Activated CD4-positive, alpha-beta T cell treated with anti-CD3 and anti-CD28 coated beads, Interleukin-2, Interleukin-4, amounts not matched to agents 100 ng/mL and 50 ng/mL, durations not matched to agents 16 hours and 8 hours (primary cell): Measurements from ENCODE around the gene CXCL1.
"Not testable (repeated sequence)": the region's sequence is repeated elsewhere in the genome, so short reads cannot be mapped to it uniquely, and the experiment has no call there.

Experiments used
- DNase-seq: peaks from one replicate; pipeline ENCODE4 v3.0.0-alpha.2; 2020; ENCODE audit warnings: low spot score

The CXCL1 gene

DNA sequence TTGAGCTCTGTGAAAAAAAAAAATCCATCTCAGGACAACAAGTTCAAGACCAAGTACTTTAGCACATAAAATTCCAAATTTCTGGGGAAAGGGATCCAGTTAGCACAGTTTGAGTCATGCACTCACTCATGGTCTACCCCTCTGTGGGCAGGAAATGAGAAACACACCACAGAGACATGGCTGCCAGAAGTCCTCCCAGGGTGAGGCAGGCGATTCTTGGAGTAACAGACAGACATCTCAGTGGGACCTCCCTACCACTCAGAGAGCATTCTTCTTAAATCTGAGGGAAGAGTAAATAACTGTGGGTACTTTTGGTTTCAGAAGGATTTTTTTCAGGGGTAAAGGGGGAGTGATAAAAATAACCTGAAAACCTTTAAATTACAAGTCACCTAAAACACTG lies 14.1 kb downstream of the CXCL1 start:
- DNase-seq, result no peak

DNA sequence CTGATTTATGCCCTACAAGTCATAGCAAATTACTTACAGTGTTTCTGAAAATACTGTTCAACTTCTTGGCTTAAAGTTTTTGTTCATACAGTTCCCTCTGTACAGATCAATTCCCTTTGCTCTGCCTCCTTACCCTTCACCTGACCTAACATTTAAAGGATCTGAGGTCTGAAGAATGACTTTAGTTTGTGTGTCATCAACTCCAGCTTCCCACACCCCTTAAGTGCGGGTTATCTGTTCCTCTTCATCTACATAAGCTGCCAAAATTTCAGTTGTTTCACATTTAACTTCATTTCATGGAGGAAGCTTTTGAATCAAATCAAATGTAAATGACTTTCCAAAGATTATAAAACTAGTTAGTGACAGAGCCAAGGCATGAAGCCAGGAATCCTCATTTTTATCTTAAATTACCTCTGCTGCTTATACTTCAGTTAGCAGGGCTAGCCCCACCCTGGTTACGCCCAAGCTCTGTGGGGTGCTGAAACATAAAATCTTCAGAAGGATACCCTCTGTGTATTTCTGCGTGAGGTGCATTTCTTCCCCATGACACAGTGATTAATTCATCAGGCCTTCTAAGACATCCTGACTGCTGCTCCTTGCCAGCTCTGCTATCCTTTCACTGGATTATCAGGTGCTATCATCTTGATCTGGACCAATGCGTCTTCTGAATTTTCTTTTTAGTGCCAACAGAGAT lies 16.5 kb downstream of the CXCL1 start:
- DNase-seq, result no peak

DNA sequence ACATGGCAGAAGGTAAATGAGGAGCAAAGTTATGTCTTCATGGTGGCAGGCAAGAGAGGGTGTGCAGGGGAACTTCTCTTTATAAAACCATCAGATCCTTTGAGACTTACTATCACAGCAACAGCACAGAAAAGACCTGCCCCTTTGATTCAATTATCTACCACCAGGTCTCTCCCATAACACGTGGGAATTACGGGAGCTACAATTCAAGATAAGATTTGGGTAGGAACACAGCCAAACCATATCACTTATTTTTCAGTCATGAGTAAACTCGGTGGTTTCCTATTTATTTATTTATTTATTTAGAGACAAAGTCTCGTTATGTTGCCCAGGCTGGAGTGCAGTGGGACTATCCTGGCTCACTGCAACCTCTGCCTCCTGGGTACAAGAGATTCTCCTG lies 22.1 kb downstream of the CXCL1 start:
- DNase-seq, result no peak

DNA sequence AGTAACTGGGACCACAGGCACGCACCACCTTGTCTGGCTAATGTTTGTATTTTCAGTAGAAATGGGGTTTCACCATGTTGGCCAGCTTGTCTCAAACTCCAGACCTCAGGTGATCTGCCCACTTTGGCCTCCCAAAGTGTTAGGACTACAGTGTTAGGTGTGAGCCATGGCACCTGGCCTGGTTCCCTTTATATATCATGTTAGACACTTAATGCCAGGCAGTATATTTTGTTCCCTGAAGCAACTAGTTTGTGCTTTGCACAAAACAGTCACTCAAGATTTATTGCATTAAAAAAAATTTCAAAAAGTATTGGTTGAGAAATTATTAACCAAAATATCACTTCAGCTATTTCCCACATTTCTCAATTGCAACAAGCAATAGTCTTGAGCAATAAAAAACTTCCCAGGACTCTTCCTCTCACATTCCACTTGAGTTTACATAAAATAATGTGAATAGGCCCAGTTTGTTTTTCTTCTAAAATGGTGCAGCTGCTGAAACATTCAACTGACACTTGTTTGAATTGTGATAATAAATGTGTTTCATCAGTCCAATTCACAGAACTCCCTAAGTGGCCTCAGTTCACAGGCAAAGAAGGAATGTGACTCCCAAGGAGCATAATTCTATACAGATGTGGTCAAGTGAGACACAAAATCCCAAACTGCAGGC lies 22.7 kb downstream of the CXCL1 start:
- DNase-seq, result no peak

DNA sequence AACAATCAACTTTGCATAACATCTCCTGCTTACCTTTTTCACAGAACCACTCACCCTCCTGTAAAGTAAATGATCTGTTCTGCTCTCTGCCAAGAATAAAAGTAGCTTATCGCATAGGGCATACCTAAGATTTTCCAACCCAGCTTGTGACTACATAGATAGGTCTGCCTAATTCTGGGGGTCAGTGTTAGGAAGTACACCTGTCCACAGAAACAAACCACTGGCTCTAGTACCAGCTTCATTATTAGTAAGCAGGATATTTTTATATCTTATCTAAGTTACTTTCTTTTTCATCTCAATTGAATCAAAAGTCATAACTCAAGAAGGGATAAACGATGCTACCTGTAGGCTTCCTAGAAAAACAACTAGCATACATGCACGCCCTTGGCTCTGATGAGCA lies 23.8 kb downstream of the CXCL1 start:
- no peak for DNase-seq

DNA sequence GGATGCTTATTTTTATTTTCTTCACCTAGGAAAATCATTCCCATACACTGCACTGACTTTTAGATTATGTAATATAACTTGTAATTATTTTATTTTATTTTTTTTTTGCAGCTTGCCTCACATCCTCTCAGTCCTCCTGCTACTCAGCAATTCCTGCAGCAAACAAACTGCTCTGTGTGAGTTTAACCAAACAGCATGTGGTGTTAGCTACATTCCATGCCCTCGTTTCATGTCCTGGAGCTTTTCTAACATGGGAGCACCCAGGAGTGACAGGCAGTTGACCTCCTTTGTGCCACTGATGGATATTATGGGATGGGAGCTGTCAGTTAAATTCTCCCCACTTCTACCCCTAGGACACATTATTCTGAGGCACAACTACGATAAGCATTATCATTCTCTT lies 24.8 kb downstream of the CXCL1 start:
- DNase-seq, result no peak

DNA sequence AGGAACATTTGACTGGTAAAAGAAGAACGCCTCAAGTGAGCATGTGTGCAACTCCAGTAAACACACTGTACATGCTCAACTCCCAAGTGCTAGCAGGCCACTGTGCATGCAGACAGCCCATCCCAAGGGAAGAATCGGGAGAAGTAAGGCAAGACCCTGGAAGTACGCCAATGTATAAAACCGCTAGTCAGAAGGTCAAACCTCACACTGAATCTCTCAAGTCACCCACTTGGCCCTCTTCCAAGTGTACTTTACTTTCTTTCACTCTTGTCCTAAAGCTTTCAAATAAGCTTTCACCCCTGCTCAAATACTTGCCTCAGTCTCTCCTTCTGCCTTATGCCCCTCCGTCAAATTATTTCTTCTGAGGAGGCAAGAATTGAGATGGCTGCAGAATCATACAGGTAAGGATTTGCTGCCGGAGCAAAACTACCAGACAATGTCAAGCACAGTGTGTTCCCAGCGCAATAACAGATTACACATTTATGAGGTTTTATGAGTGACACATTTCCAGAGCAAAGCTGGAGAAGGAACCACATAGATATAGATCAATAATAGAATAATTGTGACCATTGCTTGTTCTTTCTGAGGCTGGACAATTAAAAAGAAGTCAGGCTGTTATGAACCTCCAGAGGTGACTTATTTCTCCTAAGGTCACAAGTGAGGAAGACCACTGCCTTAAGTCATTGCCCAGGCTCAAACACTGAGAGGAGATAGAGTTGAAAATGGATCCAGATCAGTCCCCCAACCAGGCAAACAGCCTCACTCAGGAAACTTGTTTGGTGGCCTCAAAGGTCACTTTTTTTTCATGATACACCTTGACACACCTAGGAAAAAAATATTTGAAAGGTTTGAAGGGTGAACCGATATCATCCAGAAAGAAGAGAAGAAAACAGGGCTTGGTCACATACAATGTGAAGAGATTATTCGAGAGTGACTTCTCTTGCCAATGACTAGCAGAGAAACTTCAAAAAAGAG lies 26.3 kb downstream of the CXCL1 start:
- DNase-seq, result no peak

DNA sequence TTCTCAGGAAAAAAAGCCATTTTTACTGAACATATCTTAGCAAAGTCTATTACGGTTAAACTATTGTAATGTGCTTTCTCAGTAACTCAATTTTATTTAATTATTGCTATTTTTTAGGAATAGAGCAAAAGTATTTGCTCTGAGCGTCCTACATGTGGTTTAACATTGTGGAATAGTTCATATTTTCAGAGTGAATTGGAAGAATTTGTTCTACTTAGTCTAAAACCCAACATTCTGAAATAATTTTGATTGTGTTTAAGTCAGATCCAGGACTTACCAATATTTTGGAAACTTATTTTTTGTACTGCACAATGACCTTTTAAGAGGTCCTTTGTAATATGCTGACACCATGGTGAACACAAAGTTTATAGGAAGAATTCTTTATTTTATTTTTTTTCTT lies 27.2 kb downstream of the CXCL1 start:
- DNase-seq, result no peak

DNA sequence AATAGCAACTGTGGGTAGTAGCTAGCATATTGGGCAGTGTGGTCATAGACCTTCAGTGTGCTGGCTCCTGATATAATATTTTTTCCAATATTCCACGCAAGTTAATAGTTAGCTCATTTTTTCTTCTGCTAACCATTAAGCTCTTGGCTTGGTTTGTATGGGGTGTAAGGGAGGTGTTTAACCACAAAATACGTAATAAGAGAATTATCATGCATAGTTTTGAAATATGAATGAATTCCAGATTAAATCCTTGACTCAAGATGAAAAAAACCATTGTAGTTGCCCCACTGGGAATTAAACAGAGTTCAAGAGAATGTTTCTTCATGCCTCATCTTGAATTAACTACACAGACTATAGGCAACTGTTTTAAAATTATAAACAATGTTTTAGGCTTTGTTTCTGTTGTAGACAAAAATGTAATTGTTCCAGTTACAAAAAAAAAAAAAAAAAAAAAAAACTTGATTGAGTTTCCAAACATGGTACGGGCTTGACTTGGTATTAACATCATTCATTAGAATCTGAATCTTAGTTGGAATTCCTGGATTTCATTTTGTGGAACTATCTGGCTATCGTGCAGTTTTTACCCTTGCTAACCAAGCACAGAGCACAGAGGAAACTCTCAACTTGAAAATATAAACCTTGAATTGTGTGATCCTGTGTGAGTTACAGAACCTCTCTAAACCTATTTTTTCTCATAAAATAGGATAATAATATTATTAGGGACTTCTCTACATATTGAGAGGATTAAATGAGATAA lies 28.4 kb downstream of the CXCL1 start:
- no peak for DNase-seq

DNA sequence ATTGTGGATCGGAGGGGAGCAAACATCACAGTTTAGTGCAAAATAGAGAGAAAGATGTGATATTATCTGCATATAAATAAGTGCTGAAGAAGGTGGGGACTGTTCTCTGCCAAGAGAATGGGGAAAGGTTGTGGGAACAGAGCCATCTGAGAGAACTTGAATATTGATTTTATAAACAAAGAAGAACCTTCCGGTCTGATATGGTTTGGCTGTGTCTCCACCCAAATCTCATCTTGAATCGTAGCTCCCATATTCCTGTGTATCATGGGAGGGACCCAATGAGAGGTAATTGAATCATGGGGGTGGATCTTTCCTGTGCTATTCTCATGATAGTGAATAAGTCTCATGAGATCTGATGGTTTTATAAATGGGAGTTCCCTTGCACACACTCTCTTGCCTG lies 30.1 kb downstream of the CXCL1 start:
- DNase-seq, result not testable (repeated sequence)

DNA sequence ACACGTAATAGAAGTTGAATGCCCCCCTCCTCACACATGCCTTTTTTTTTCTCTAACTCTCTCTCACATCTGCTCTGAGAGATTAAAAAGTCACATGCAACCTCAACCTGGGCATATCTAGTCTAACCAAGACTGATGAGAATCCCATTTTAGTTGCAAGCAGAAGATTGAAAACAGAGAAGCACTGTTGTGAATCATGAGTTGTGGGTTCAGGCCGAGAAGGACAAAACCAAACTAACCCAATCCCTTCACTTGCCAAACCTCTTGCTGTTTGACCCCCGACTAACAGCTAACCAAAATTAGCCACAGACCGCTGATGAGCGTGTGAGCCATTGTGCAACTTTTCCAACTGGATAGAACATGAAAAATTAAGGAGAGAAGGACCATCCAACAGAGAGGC lies 31.8 kb downstream of the CXCL1 start:
- no peak for DNase-seq

DNA sequence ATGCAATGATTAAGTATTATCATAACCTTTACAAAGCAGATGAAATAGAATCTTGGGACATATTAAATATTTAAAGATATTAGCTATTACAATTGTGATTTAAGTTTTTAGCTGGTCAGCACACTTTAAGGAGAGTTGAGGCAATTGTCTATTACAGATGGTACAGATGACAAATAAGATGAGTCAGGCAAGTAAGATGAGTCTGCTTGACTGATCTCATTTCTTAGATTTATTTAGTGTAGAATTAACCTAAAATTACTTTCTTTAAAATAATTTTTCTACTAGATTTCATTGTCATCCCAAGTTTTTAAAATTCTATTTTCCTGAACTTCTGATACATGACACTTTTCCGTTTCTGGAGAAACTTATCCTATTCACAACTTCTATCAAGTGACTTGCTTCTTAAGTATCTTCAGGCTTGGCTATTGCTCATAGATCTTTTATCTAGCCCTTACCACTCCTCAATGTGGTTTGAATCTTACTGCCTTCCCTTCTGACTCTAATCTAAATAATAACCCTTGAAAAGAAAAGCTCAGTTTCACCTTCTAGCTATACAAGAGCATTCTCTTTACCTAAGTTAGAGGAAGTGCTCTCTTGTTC lies 32.9 kb downstream of the CXCL1 start:
- DNase-seq, result no peak

DNA sequence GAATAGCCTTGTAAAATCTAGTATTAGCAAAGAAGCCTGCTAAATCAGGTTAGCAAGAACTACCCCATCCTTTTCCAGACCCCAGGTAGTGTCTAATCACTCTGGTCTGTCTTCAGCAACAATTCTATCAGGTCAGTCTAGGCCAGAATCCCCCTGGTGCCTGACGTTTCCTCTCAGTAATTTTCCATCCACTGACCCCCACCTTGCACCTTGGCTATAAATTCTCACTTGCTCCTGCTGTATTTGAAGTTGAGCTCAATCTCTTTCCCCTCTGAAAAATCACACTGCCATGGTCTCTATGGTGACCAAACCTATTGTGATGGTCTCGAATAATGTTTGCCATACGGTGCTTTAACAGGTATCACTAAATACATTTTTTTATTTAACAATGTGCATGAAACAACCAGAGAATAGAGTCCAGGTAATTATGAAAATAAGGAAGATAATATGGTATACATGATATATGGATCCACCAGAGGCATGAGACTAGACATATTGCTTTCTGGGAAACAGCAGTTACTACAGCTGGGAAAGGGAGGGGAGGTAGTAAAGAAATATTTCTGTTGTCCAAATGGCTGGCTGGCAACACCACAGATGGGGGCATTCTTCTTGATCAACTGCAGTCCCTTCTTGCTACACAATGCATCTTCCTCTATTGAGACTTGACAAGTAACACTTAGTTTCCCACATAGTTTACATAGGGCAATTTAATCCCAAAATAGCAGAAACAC lies 33.8 kb downstream of the CXCL1 start:
- DNase-seq, result no peak

DNA sequence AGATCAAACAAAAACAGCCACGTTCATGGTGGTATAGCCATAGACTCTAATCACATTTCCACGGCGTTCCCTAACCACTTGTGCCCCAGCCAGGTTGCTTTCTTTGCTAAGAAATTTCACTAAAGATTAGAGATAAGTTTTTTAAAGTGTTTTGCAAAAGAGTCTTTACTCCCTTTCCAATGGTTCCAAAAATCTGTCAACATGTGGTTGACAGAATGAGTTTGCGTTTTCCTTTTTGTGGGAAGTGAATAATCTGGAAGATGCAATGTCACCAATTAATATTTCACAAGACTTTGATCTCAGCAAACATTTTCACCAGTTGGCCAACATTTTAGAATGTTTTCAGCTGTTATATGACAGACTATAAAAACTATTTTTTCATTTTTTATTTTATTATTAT lies 35.3 kb downstream of the CXCL1 start:
- DNase-seq, result no peak

DNA sequence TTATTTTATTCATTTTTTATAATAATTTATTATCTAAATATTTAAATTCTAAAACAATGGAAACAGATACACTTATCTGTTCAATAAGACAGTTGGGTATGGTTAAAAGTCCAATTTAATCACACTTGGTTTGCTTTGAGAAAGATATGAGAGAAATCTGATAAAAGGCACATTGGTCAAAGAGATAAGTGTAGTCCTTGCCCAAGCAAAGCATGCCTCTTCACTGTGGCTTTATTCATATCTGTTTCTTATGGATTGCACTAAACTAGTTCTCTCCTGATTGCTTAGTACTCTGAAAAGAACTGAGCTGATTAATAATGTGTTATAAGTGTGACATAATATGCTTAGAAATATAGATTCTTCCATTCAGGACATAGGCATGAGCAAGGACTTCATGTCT lies 39.8 kb downstream of the CXCL1 start:
- no peak for DNase-seq

DNA sequence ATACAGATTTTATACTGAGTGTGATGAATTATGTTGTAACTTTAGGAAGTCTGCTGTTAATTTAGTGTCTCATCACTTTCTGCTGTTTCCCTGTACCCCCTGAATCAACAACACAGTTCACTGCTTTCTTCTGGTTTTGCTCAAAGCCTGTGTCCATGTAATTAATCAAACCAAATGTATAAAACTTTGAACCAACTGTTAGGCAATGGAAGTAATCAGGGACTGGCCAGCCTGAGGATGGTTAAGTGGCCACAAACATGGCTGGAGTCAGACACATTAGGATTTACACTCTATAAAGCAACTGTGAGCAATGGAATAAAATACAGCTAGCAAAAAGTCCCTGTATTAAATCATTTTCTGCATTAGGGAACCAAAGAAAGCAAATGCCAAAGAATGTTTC lies 42.6 kb downstream of the CXCL1 start:
- no peak for DNase-seq

DNA sequence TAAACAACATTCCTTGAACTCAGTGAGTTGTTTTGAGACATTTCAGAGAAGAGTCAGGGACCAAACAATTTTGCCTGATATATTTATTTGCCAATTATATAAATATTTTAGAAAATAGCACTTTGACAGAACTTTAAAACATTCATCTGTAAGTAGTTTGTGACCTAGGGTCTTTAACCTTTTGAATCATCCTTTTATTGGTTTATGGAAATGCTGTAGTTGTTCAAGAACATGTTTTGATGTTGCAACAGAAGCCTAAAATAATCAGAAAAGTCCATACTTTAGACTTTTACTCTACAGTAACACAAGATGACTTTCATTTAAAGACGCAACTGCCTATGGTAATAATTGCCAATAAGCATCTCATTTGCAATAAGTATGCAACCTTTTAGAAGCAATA lies 43.0 kb downstream of the CXCL1 start:
- DNase-seq, result no peak

DNA sequence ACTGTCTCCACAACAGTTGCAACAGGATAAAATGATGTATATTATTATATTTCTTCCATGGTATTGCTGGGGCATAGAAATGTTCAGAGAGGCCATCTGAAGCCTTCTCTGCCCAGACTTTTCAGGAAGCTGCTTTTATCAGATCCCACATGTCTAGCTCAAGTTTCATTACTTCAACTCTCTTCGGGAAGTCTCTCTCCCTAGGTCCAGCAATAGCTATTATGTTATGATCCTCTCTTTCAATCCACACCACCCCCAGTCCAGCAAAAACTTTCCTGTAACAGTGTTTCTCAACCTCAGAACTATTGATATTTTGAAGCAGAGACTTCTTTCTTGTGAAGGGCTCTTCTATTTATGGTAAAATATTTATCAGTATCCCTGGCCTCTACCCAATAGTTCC lies 44.9 kb downstream of the CXCL1 start:
- no peak for DNase-seq

DNA sequence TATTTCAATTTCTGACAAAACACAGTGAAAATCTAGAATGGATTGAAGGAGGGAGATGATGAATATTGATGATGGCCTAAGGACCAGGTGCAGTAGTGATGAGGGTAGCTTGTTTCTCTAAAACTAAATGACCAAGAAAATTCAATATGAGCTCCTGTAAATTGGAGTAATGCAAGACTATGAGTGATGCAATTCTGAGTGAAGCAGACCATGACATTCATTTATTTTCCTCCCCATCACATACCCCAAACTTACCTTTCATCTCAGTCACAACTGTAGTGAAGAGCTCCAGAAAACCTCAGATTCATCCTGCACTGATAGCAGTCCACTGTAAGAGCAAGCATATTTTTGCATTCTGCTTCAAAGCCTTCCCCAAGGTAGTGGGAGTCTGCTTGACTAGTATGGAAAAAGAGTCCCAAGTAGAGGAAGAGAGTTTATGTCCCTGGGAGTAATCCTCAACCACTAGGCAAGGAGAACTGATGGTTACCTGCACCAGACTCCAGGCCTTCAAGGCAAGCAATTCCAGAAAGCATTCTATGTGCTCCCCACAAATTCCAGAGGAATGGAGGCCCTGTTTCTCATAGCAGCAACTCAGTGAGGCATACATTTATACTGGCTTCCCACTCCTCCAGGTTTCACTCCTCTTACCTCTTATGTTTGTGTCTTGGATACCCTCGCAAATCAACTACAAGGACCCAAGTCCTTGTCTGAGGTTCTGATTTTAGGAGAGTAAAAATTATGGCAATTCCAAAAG lies 47.2 kb downstream of the CXCL1 start:
- DNase-seq, result no peak

DNA sequence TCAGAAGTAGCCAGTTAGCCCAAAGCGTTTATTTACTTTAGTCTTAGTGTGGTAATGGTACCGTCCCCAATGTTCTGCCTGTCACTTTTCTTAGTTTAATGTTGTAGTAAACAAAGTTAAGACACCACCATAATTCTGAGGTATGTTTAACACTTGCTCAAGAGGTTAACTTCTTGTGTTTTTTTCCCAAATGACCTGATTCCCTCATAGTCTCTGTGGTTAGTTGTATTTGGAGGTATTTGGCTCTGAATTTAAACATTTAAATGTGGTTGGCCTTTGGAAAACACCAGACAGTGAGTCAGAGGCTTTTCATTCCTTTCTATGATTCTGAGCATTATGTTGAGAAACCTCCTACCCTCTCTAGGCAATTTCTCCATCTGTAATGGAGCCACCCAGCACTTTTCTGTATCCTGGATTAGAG lies 47.9 kb downstream of the CXCL1 start:
- no peak for DNase-seq
